Right cardiac atrium (tissue), 5 donors: Measurements from ENCODE around the gene VENTX. TPM values are rescaled to one million over a fixed set of nuclear protein-coding genes. Genes with fewer than 3 reads are reported as not detected.
"Not testable (repeated sequence)": the region's sequence is repeated elsewhere in the genome, so short reads cannot be mapped to it uniquely, and the experiment has no call there.

ENCODE experiments used
- ATAC-seq, 2 donors: fragments of 200-7000 bp; cut with Tn5 transposase; one replicate each; pipeline versions ENCODE4 v1.8.0 to v1.9.1; 2020; ENCODE audit warnings: moderate library complexity in 2 of 2, mild to moderate bottlenecking in 1 of 2
- DNase-seq, 3 donors: peaks; one replicate each; pipeline ENCODE4 v3.0.0-alpha.2; 2020
- H3K27ac ChIP-seq: one replicate; pipeline ENCODE4 v1.5.1; 2013; ENCODE audit warnings: mild to moderate bottlenecking, low read length, control low read depth, moderate library complexity
- H3K27me3 ChIP-seq: one replicate; pipeline ENCODE4 v1.6.1; 2013; ENCODE audit not compliant: control insufficient read depth, insufficient read depth
- H3K4me1 ChIP-seq: one replicate; pipeline ENCODE4 v1.6.1; 2013; ENCODE audit warnings: low read length; ENCODE audit not compliant: control insufficient read depth, insufficient read depth
- H3K4me3 ChIP-seq: one replicate; pipeline ENCODE4 v1.5.1; 2013; ENCODE audit warnings: low read length, control low read depth
- H3K9me3 ChIP-seq: one replicate; pipeline ENCODE4 v1.6.1; 2013; ENCODE audit warnings: low read length; ENCODE audit not compliant: control insufficient read depth
- WGBS: extraction: QIAGEN DNeasy Blood & Tissue Kit; methylation state at CpG from one replicate; pipeline ENCODE4 v1.1.7; 2013; 5-methylcytosine and 5-hydroxymethylcytosine counted together
- intact Hi-C, 4 donors: fragments of 100-400 bp; cut with DNase I; formaldehyde crosslinking; loops; one replicate each; pipeline versions ENCODE4 v1.11.0 to v1.14.0; 2022 to 2023
- polyA plus RNA-seq: library from polyadenylated mRNA; stranded (reverse); fragments of 200-250 nt; gene quantifications from one replicate; pipeline ENCODE4 v1.2.3, GENCODE V29; 2013
- total RNA-seq, 4 donors: library from RNA; stranded (reverse); fragmentation: NEBNext Ultra II Directional; extraction: Animal tissue kit (Norgen Biotek cat#: 25700); gene quantifications; one replicate each; pipeline ENCODE4 v1.2.1, GENCODE V29; 2021
- donor health status: healthy with polysubstance abuse.
- donor health status: DM: no; HTN: yes; CAD: no.
- donor health status: DM: no; HTN: no; CAD: no.
- donor health status: DM: no; HTN: yes; CAD: no; lungs with severe emphysema.
- donor health status: DM: yes; HTN: yes; CAD: no.

Gene VENTX
- total and polyA plus RNA-seq, 5 donors = 0.45 to 0.89 (median 0.54) TPM

DNA sequence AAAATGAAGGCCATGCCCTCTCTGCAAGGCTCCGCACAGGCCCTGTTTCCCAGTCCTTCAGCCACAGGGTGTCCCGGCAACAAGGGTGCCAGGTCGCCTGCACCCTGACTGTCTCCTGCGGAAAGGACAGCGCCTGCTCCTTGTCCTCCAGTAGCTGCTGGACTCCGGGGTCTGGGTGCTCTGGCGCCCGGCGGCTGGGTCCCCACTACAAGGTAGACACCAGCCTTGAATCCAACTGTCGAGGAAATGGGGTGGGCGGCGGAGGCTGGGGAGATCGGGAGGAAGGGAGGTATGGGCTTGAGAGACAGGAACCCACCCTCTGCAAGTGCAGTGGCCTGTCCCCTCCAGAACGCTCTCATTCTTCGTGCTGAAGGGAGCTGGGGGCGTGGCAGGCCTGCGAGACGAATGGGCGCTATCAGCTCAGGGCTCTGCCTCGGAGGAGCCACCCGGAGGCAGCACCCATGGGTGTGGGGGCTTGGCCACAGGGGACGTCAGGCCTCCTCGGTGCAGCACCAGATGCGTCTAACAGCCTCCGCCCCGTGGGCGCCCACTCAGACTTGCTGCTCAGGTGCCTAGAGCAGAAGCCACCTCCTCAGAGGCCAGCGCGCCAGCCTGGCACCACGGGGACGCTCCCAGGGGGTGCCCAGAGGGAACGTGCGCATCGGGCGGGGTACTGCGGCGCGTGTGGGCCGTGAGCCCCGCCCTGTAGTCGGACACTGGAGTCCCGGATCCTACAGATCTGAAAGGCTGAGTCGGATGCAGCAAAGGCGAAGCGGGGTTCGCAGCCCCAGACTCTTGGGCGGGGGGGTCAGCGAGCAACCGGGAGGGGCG lies 23.5 kb downstream of the VENTX start:
- DNase-seq = peak; percentile 63 to 86 (median 84)
- Histone ChIP-seq H3K4me3 (peak overlapping the region; percentile 90), H3K4me1 (no peaks in the 10 kb centered on the region), H3K27me3 (no peaks in the 10 kb centered on the region), H3K9me3 (no peaks in the 10 kb centered on the region), H3K27ac (peak overlapping the region; percentile 21)
- intact Hi-C loops = no loop called here
- peak; percentile 48 to 59 for ATAC-seq
- 17% methylated on average over 50 of the region's 50 CpGs for WGBS

DNA sequence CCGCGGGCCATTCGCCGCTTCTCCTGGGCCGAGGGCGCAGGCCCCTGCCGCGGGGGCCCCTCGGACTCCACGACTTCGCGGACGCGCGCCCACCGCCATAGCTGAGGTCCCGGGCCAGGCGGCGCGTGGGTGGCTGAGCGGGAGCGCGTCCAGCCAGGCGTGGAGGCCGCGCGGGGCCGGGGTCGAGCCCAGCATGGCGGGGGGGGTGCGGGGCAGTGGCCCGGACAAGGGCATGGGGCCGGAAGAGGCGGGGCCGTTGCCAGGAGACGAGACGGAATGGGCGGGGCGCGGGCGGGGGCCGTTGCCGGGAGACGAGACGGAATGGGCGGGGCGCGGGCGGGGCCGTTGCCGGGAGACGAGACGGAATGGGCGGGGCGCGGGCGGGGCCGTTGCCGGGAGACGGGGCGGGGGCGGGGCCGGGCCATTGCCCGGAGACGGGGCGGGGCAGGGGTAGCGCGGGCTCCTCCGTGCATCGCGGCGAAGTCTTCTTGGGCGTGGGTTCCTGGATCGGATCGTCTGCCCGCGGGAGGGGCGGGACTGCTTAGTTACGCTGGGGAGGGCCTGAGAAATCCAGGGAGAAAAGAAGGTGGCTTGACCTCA lies 24.2 kb downstream of the VENTX start:
- 2% methylated on average over 79 of the region's 79 CpGs for WGBS
- no peaks in the 10 kb centered on the region for H3K27me3 ChIP-seq
- no peaks in the 10 kb centered on the region for H3K4me1 ChIP-seq
- ATAC-seq (peak; percentile 77 to 84), DNase-seq (peak; percentile 89 to 96 (median 96))
- H3K4me3 ChIP-seq = peak overlapping the region; percentile 90
- H3K27ac ChIP-seq = peak overlapping the region; percentile 21
- no peaks in the 10 kb centered on the region for H3K9me3 ChIP-seq
- intact Hi-C loops = no loop called here

DNA sequence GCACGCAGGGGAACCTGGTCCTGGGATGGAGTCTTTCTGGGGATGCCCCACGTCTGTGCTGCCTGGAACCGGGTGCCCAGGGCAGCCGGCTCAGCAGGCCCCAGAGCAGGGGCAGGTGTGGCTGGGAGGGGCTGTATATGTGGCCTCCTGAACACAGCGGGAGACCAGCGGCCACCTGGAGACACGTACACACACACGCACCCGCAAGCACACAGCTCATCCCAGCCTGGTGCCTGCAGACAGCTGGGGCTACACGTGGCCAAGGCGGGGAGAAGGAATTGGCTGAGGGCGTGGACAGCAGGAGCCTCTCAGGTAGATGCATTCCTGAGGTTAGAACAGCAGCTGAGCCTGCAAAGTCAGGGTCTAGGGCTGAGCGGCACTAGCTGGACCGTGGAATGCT lies 25.0 kb downstream of the VENTX start:
- Histone ChIP-seq H3K27ac (no peak overlapping the region), H3K9me3 (no peaks in the 10 kb centered on the region), H3K4me3 (no peak overlapping the region), H3K27me3 (no peaks in the 10 kb centered on the region), H3K4me1 (no peaks in the 10 kb centered on the region)
- DNase-seq = no peak
- intact Hi-C loops = no loop called here
- ATAC-seq = no peak
- 93% methylated on average over 14 of the region's 14 CpGs for WGBS

DNA sequence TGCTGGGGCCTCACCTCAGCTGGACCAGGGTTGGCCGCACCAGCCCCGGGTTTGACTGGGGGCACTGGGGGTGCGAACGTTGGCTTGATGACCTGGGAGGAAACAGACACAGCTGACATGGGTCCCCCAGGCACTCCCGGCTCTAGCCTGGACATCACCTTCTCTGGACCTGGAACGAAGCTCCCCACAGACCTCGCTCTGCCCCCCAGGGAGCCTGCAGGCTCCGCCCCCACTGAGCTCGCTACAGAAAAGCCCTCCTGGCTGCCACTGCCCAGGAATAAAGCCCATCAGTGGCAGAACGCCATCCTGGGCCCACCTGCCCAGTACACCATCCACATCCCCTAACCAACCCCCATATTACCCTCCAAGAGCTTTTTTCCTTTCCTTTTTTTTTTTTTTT lies 26.0 kb downstream of the VENTX start:
- intact Hi-C loops = no loop called here
- H3K4me3 ChIP-seq = no peak overlapping the region
- H3K27ac ChIP-seq = no peak overlapping the region
- no peaks in the 10 kb centered on the region for H3K9me3 ChIP-seq
- DNase-seq = no peak
- WGBS = 87% methylated on average over 10 of the region's 10 CpGs
- ATAC-seq = no peak
- H3K4me1 ChIP-seq = no peaks in the 10 kb centered on the region
- H3K27me3 ChIP-seq = no peaks in the 10 kb centered on the region

DNA sequence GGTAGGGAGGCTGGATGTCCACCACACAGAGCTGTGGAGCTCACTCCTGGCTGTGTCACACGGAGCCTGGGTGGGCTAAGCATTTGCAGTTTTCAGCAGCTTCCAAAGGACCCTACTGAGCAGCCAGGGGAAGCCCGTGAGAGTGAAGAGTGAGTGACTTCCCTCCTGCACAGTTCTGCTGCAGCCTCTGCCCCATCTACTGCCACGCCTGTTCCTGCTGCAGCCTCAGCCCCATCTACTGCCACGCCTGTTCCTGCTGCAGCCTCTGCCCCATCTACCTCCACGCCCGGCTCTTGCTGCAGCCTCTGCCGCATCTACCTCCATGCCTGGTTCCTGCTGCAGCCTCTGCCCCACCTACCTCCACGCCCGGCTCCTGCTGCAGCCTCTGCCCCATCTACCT lies 26.8 kb downstream of the VENTX start:
- no peaks in the 10 kb centered on the region for H3K27me3 ChIP-seq
- no peak overlapping the region for H3K4me3 ChIP-seq
- no peak overlapping the region for H3K27ac ChIP-seq
- ATAC-seq = no peak
- no peaks in the 10 kb centered on the region for H3K9me3 ChIP-seq
- intact Hi-C loops = no loop called here
- H3K4me1 ChIP-seq = no peaks in the 10 kb centered on the region
- no peak for DNase-seq
- WGBS = 71% methylated on average over 9 of the region's 9 CpGs

DNA sequence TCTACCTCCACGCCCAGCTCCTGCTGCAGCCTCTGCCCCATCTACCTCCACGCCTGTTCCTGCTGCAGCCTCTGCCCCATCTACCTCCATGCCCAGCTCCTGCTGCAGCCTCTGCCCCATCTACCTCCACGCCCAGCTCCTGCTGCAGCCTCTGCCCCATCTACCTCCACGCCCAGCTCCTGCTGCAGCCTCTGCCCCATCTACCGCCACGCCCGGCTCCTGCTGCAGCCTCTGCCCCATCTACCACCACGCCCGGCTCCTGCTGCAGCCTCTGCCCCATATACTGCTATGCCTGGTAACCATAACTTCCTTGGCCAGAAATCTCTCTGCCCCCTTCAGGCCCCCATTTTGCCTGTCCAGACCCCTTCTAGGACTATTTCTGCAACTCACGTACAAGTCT lies 27.4 kb downstream of the VENTX start:
- H3K4me3 ChIP-seq, DNase-seq, H3K9me3 ChIP-seq, ATAC-seq, H3K27ac ChIP-seq, intact Hi-C loops, H3K4me1 ChIP-seq, H3K27me3 ChIP-seq: not testable (repeated sequence)
- 91% methylated on average over 10 of the region's 10 CpGs for WGBS

DNA sequence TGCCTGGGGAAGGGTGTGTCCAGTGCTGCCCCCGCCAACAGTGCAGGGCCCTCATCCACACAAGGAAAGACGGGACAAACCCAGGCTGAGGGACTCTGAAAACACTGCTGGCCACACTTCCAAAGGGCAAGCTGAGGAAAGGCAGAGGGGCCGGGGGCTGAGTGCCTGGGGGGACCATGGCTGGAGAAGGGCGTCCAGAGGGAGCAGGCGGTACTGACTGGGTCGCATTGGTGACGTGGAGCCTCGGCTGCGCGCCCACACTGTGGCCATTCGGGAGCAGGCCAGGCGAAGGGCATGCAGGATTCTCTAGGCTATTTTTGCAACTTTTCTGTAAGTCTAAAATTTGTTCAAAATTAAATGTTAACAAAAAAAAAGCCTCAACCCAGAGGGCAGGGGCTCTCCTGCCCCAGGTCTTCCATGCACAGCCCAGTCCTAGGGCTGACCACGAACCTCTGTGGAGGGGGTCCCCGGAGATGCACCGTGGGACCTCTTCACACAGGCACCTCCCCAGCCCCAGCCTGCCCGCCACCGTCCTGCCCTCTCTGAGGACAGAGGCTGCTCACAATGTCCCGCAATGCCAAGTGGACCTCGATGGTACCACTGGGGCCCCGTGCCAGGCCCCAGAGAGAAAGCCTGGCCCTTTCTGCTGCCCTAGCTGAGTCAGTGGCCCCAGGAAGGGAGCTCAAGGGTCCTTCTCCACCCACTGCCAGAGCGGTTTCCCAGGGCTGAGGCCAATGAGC lies 28.6 kb downstream of the VENTX start:
- H3K27me3 ChIP-seq = no peaks in the 10 kb centered on the region
- no peak for ATAC-seq
- no peak for DNase-seq
- no peaks in the 10 kb centered on the region for H3K4me1 ChIP-seq
- no peak overlapping the region for H3K4me3 ChIP-seq
- no peaks in the 10 kb centered on the region for H3K9me3 ChIP-seq
- no peak overlapping the region for H3K27ac ChIP-seq
- intact Hi-C loops = no loop called here
- 88% methylated on average over 21 of the region's 21 CpGs for WGBS

DNA sequence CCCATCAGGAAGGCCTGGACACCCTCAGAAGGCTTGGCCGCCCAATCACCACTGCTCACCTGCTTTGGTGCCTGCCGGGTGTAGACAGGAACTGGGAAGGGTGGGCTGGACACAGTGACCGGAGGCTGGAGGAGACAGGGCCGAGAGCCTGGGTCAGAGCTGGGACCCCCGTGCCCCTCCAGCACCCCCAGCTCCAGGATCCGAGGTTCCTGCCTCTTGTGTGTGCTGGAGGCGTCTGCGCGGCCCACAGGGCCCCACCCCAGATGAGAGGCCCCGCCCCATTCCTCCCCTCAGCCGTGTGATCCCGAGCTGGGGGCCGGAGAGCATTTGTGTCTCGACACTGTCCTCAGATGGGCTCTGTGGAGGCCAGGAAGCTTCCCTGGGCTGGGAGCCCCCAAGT lies 29.6 kb downstream of the VENTX start:
- intact Hi-C loops = no loop called here
- 82% methylated on average over 14 of the region's 14 CpGs for WGBS

DNA sequence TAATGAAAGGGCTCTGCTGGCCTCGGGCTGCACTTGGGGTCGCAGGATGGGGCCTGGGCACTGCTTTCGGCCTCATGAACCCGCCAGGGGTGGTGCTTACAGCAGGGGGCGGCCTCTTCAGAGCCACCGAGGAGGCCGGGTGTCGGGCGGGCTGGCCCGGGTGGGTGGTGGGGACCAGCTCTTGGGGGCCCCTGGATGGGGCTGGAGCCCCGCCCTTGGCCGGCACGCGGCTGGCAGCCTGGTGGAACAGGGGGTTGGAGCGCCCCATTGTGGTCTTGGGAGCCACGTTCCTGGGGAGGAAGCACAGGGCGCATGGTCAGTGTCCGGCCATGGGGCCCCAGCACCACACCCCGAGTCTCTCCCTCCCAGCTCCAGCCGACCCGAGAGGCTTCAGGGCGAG lies 30.2 kb downstream of the VENTX start:
- DNase-seq (no peak), ATAC-seq (no peak)
- intact Hi-C loops = no loop called here
- Histone ChIP-seq H3K27ac (no peak overlapping the region), H3K9me3 (no peaks in the 10 kb centered on the region), H3K27me3 (no peaks in the 10 kb centered on the region), H3K4me3 (no peak overlapping the region), H3K4me1 (no peaks in the 10 kb centered on the region)
- 86% methylated on average over 22 of the region's 22 CpGs for WGBS

More for the DNA sequence above, 29.6 kb downstream of the VENTX start:
- no peak overlapping the region for H3K4me3 ChIP-seq
- DNase-seq = no peak
- H3K27ac ChIP-seq = no peak overlapping the region
- H3K4me1 ChIP-seq = no peaks in the 10 kb centered on the region
- no peak for ATAC-seq
- no peaks in the 10 kb centered on the region for H3K27me3 ChIP-seq
- H3K9me3 ChIP-seq = no peaks in the 10 kb centered on the region

DNA sequence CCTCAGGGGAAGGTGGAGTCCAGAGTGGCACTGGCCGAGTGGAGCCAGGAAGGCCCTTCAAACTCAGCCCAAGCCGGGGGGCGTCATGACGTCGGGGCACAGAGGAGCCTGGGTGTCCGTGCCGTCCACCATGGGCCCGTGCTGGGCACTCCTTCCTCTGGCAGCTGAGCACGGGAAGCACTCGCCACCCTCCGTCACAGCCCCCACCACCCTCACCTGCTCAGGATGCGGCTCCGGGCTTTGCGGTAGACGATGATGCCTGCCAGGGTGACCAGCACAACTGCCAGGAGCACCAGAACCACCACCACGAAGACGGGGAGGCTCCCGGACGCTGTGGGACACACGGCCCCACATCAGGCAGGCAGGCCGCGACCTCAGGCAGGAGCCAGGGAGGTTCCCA lies 30.9 kb downstream of the VENTX start:
- DNase-seq (no peak), ATAC-seq (no peak)
- Histone ChIP-seq H3K4me1 (no peaks in the 10 kb centered on the region), H3K4me3 (no peak overlapping the region), H3K27ac (no peak overlapping the region), H3K9me3 (no peaks in the 10 kb centered on the region), H3K27me3 (no peaks in the 10 kb centered on the region)
- intact Hi-C loops = no loop called here
- WGBS = 91% methylated on average over 22 of the region's 22 CpGs

DNA sequence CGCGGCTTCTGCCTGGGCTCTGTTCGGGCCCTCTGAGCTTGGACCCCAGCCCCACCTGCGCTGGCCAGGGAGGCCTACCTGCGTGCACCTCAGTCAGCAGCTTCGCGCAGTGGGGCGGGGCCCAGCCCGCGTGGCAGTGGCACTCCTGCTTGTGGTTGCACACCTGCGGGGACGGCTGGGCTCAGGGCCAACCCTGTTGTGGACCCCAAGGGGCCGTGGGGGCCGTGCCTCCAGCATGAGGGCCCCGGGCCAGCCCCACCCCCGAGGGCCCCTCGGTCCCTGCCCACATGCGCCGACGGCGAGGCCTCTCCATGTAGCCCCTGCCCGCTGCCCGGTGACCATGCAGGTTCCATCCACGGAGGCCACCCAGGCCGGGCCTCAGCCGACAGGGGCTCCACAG lies 31.7 kb downstream of the VENTX start:
- H3K4me1 ChIP-seq = no peaks in the 10 kb centered on the region
- DNase-seq = no peak
- no peak for ATAC-seq
- H3K9me3 ChIP-seq = no peaks in the 10 kb centered on the region
- intact Hi-C loops = no loop called here
- 90% methylated on average over 26 of the region's 26 CpGs for WGBS
- H3K4me3 ChIP-seq = no peak overlapping the region
- no peak overlapping the region for H3K27ac ChIP-seq
- no peaks in the 10 kb centered on the region for H3K27me3 ChIP-seq
